ENCODE measurements around the gene CLPTM1.
A peak's percentile ranks its signal among the peaks of the same experiment; 100 is the strongest.
"Not testable (repeated sequence)": the region's sequence is repeated elsewhere in the genome, so short reads cannot be mapped to it uniquely, and the experiment has no call there.

Gene CLPTM1

GRCh38 chr19:44954649-44955504 lies at the start of gene CLPTM1:
TSS of gene CLPTM1 (plus strand) at chr19:44955380. CDS start at chr19:44955396, 16 bp downstream.
- peak; percentile 97 for DNase-seq

GRCh38 chr19:44905437-44906160 lies 49.6 kb upstream of the CLPTM1 start, which contains the start of gene APOE:
TSS of gene APOE (plus strand) at chr19:44905796. CDS start at chr19:44906625, 829 bp downstream.
- no peak for DNase-seq

GRCh38 chr19:44907613-44908012 lies 47.6 kb upstream of the CLPTM1 start:
- DNase-seq: no peak

GRCh38 chr19:44908074-44908835 lies 46.9 kb upstream of the CLPTM1 start:
- DNase-seq: no peak

- no peak for DNase-seq
Observed at GRCh38 chr19:44908836-44909261, 46.3 kb upstream of the CLPTM1 start.

GRCh38 chr19:44909775-44910174 lies 45.4 kb upstream of the CLPTM1 start:
- DNase-seq: no peak

GRCh38 chr19:44911896-44912295 lies 43.3 kb upstream of the CLPTM1 start:
- not testable (repeated sequence) for DNase-seq

- DNase-seq: no peak
Observed at GRCh38 chr19:44912854-44913253, 42.3 kb upstream of the CLPTM1 start.

- not testable (repeated sequence) for DNase-seq
Observed at GRCh38 chr19:44913512-44914432, 41.4 kb upstream of the CLPTM1 start.

GRCh38 chr19:44914433-44915206 lies 40.6 kb upstream of the CLPTM1 start, which contains the start of gene APOC1:
TSS of gene APOC1 (plus strand) at chr19:44914608. CDS start at chr19:44914892, 284 bp downstream.
- DNase-seq: peak; percentile 90

- DNase-seq: no peak
Observed at GRCh38 chr19:44924243-44924725, 30.9 kb upstream of the CLPTM1 start.

GRCh38 chr19:44925114-44925891 lies 29.9 kb upstream of the CLPTM1 start:
- DNase-seq: no peak

- DNase-seq: not testable (repeated sequence)
Observed at GRCh38 chr19:44926245-44927077, 28.7 kb upstream of the CLPTM1 start.

- no peak for DNase-seq
Observed at GRCh38 chr19:44927746-44928145, 27.4 kb upstream of the CLPTM1 start.

- DNase-seq: no peak
Observed at GRCh38 chr19:44930088-44930487, 25.1 kb upstream of the CLPTM1 start.

- DNase-seq: no peak
Observed at GRCh38 chr19:44931541-44931940, 23.6 kb upstream of the CLPTM1 start.

- DNase-seq: no peak
Observed at GRCh38 chr19:44939668-44940067, 15.5 kb upstream of the CLPTM1 start.

- DNase-seq: no peak
Observed at GRCh38 chr19:44942067-44942571, 13.1 kb upstream of the CLPTM1 start, which contains the start of gene APOC4. TSS of gene APOC4 (plus strand) at chr19:44942237. CDS start at chr19:44942278, 41 bp downstream.

GRCh38 chr19:44943801-44944249 lies 11.4 kb upstream of the CLPTM1 start:
- DNase-seq: no peak
